HG03520 (cell line): ENCODE data around the gene NCAPD2.
"Not testable (repeated sequence)": the region's sequence is repeated elsewhere in the genome, so short reads cannot be mapped to it uniquely, and the experiment has no call there.

Experiments used
- ATAC-seq: cut with Tn5 transposase; IDR thresholded peaks from one replicate; pipeline ENCODE4 v1.9.1; 2021; ENCODE audit warnings: mild to moderate bottlenecking, moderate library complexity; ENCODE audit not compliant: unreplicated experiment

The NCAPD2 gene

DNA sequence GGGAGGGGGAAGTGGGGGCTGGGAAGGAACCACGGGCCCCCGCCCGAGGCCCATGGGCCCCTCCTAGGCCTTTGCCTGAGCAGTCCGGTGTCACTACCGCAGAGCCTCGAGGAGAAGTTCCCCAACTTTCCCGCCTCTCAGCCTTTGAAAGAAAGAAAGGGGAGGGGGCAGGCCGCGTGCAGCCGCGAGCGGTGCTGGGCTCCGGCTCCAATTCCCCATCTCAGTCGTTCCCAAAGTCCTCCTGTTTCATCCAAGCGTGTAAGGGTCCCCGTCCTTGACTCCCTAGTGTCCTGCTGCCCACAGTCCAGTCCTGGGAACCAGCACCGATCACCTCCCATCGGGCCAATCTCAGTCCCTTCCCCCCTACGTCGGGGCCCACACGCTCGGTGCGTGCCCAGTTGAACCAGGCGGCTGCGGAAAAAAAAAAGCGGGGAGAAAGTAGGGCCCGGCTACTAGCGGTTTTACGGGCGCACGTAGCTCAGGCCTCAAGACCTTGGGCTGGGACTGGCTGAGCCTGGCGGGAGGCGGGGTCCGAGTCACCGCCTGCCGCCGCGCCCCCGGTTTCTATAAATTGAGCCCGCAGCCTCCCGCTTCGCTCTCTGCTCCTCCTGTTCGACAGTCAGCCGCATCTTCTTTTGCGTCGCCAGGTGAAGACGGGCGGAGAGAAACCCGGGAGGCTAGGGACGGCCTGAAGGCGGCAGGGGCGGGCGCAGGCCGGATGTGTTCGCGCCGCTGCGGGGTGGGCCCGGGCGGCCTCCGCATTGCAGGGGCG, 40.2 kb downstream of the NCAPD2 start, which contains the start of gene GAPDH:
TSS of gene GAPDH (plus strand) at position 595 of the 772 bp plus-strand sequence. CDS start 316 bp downstream, outside the sequence.
- peak; percentile 40 for ATAC-seq

DNA sequence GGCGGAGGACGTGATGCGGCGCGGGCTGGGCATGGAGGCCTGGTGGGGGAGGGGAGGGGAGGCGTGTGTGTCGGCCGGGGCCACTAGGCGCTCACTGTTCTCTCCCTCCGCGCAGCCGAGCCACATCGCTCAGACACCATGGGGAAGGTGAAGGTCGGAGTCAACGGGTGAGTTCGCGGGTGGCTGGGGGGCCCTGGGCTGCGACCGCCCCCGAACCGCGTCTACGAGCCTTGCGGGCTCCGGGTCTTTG, 40.7 kb downstream of the NCAPD2 start:
- ATAC-seq: no peak

DNA sequence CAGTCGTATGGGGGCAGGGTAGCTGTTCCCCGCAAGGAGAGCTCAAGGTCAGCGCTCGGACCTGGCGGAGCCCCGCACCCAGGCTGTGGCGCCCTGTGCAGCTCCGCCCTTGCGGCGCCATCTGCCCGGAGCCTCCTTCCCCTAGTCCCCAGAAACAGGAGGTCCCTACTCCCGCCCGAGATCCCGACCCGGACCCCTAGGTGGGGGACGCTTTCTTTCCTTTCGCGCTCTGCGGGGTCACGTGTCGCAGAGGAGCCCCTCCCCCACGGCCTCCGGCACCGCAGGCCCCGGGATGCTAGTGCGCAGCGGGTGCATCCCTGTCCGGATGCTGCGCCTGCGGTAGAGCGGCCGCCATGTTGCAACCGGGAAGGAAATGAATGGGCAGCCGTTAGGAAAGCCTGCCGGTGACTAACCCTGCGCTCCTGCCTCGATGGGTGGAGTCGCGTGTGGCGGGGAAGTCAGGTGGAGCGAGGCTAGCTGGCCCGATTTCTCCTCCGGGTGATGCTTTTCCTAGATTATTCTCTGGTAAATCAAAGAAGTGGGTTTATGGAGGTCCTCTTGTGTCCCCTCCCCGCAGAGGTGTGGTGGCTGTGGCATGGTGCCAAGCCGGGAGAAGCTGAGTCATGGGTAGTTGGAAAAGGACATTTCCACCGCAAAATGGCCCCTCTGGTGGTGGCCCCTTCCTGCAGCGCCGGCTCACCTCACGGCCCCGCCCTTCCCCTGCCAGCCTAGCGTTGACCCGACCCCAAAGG, 41.2 kb downstream of the NCAPD2 start:
- ATAC-seq: peak; percentile 3

DNA sequence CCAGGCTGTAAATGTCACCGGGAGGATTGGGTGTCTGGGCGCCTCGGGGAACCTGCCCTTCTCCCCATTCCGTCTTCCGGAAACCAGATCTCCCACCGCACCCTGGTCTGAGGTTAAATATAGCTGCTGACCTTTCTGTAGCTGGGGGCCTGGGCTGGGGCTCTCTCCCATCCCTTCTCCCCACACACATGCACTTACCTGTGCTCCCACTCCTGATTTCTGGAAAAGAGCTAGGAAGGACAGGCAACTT, 41.7 kb downstream of the NCAPD2 start:
- ATAC-seq: no peak

DNA sequence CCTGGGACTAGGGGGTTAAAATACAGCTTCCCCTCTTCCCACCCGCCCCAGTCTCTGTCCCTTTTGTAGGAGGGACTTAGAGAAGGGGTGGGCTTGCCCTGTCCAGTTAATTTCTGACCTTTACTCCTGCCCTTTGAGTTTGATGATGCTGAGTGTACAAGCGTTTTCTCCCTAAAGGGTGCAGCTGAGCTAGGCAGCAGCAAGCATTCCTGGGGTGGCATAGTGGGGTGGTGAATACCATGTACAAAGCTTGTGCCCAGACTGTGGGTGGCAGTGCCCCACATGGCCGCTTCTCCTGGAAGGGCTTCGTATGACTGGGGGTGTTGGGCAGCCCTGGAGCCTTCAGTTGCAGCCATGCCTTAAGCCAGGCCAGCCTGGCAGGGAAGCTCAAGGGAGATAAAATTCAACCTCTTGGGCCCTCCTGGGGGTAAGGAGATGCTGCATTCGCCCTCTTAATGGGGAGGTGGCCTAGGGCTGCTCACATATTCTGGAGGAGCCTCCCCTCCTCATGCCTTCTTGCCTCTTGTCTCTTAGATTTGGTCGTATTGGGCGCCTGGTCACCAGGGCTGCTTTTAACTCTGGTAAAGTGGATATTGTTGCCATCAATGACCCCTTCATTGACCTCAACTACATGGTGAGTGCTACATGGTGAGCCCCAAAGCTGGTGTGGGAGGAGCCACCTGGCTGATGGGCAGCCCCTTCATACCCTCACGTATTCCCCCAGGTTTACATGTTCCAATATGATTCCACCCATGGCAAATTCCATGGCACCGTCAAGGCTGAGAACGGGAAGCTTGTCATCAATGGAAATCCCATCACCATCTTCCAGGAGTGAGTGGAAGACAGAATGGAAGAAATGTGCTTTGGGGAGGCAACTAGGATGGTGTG, 42.3 kb downstream of the NCAPD2 start:
- no peak for ATAC-seq

DNA sequence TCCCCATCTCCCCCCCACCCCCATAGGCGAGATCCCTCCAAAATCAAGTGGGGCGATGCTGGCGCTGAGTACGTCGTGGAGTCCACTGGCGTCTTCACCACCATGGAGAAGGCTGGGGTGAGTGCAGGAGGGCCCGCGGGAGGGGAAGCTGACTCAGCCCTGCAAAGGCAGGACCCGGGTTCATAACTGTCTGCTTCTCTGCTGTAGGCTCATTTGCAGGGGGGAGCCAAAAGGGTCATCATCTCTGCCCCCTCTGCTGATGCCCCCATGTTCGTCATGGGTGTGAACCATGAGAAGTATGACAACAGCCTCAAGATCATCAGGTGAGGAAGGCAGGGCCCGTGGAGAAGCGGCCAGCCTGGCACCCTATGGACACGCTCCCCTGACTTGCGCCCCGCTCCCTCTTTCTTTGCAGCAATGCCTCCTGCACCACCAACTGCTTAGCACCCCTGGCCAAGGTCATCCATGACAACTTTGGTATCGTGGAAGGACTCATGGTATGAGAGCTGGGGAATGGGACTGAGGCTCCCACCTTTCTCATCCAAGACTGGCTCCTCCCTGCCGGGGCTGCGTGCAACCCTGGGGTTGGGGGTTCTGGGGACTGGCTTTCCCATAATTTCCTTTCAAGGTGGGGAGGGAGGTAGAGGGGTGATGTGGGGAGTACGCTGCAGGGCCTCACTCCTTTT, 43.1 kb downstream of the NCAPD2 start:
- ATAC-seq: no peak

DNA sequence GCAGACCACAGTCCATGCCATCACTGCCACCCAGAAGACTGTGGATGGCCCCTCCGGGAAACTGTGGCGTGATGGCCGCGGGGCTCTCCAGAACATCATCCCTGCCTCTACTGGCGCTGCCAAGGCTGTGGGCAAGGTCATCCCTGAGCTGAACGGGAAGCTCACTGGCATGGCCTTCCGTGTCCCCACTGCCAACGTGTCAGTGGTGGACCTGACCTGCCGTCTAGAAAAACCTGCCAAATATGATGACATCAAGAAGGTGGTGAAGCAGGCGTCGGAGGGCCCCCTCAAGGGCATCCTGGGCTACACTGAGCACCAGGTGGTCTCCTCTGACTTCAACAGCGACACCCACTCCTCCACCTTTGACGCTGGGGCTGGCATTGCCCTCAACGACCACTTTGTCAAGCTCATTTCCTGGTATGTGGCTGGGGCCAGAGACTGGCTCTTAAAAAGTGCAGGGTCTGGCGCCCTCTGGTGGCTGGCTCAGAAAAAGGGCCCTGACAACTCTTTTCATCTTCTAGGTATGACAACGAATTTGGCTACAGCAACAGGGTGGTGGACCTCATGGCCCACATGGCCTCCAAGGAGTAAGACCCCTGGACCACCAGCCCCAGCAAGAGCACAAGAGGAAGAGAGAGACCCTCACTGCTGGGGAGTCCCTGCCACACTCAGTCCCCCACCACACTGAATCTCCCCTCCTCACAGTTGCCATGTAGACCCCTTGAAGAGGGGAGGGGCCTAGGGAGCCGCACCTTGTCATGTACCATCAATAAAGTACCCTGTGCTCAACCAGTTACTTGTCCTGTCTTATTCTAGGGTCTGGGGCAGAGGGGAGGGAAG, 43.9 kb downstream of the NCAPD2 start:
- not testable (repeated sequence) for ATAC-seq

DNA sequence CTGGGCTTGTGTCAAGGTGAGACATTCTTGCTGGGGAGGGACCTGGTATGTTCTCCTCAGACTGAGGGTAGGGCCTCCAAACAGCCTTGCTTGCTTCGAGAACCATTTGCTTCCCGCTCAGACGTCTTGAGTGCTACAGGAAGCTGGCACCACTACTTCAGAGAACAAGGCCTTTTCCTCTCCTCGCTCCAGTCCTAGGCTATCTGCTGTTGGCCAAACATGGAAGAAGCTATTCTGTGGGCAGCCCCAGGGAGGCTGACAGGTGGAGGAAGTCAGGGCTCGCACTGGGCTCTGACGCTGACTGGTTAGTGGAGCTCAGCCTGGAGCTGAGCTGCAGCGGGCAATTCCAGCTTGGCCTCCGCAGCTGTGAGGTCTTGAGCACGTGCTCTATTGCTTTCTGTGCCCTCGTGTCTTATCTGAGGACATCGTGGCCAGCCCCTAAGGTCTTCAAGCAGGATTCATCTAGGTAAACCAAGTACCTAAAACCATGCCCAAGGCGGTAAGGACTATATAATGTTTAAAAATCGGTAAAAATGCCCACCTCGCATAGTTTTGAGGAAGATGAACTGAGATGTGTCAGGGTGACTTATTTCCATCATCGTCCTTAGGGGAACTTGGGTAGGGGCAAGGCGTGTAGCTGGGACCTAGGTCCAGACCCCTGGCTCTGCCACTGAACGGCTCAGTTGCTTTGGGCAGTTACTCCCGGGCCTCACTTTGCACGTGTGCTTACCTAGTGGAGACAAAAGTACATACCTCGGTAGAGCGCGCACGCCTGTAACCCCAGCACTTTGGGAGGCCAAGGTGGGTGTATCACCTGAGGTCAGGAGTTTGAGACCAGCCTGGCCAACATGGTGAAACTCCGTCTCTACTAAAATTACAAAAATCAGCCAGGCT, 44.8 kb downstream of the NCAPD2 start:
- no peak for ATAC-seq

DNA sequence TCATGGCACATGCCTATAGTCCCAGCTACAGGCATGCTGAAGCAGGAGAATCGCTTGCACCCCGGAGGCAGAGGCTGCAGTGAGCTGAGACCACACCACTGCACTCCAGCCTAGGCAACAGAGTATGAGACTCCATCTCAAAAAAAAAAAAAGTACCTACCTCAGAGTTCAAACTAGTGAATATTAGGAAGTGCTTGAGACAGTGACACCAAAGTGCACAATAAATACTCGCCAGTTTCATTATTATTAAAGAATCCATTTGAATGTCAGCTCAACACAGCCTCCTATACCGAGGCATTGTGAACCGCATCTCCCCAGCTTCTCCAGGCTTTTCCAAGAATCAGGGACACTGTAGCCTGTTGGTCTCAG, 45.4 kb downstream of the NCAPD2 start:
- no peak for ATAC-seq

DNA sequence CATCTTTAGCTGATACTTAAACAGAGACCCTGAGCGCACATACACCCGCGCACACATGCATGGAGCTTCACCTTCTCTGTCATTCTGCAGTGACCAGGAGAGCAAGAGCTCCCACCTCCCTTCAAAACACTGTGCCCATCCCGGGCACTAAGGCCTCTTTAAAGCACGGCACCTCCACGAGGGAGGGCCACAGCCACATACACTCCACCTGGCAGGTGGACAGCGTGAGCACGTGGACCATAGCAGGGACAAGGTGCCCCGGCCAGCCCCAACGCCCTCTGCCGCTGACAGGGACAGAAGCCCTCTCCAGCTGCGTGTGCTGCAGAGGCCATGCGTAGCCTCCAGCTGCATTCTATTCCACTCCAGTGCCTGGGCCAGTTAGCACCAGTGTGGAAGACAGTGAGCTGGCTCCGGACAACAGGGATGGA, 45.8 kb downstream of the NCAPD2 start:
- no peak for ATAC-seq

DNA sequence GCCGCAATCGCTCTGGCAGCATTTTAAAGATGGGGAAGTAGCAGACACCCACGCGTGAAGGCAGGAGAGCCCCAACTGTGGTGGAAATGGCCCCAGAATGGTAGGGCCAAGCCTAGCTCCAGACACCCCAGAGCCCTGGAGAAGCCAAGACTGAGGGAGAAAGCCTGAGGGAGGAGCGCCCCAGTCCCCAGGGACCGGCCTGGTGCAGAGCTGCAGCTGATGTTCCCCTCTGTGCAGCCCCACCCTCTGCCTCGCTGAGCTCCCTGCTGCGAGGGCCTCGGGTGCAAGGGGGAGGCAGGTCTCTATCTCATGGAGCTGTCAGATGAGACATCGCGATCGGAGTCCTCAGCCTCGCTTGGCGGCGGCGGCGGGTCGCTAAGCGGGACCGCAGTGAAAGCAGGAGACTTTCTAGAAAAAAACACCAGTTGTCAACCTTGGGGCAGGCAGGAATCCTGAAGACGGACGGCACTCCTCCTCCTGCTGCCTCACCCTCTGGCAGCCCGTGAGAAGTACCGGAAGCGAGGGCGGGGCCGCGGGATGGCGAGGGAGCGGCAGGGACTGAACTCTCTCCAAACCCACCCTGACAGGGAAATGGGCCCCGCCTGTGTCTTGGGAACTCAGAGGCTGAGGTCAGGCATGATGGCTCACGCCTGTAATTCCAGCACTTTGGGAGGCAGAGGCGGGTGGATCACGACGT, 46.4 kb downstream of the NCAPD2 start:
- no peak for ATAC-seq

DNA sequence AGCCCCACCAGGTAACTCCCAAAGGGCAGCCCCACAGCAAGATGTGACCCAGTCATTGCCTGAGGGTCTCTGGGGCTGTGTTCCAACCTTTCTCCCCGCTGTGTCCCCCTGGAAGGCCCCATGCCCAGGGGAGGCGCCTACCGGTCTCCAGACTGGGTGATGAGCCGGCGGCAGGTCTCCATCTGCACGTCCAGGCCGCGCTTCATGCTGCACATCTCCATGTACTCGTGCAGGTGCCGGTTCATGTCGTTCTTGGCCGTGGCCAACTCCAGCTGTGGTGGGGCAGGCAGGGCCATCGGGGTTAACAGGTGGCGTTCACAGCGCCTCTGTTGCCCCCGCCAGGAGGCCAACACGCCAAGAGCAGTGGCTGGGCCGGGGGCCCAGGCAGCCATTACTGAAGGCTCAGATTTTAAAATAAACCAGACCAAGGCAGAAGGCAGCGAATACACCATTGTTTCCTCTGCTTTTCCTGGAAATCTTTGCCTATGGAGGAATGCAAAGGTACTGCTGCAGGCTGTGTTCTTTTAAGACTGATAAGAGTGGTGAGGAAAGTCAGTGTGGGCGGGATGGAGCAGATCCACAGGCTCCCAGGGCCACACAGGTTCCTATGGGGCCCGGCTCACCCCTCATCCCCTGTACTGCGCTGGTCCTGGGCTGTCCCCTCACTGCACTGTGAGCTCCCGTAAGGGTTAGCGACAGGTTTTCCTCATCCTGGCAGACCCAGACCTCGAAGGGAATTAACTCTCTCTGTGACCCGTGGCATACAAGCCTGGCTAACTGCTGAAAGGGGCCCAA, 47.7 kb downstream of the NCAPD2 start:
- no peak for ATAC-seq

DNA sequence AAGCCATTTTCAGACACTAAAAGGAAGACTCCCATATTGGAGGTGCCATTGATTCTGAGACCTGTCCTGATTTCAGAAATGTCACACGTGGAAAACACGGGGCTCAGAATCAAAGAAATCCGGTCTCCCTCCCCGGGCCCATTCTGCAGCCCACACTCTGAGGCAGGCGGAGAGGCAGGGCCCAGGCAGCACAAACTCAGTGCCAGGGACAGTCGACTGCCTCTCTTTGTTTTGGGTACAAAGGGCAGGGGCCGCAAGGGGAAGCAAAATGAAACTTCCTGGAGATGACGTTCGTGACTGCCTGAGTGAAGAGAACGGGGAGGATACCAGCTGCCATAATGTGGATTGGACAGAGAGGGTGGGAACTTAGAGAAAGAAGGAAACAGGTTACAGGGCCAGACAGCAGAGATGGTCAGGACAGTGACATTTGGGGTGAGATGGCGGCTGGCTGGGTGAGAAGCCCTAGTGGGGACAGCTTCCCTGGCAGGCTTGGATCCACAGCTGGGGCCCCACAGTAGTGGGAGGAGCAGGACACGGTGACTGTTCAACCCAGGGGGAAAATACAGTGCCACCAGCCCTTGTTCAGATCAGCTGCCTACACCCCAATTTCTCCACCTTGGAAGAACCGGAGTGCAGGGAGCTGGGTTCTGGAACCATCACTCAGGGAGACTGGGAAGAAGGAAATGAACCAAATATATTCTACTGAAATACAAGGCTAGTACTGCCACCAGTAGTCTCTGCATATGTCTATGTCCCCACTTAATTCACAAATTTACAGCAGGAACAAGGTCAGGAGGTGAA, 48.5 kb downstream of the NCAPD2 start:
- no peak for ATAC-seq

DNA sequence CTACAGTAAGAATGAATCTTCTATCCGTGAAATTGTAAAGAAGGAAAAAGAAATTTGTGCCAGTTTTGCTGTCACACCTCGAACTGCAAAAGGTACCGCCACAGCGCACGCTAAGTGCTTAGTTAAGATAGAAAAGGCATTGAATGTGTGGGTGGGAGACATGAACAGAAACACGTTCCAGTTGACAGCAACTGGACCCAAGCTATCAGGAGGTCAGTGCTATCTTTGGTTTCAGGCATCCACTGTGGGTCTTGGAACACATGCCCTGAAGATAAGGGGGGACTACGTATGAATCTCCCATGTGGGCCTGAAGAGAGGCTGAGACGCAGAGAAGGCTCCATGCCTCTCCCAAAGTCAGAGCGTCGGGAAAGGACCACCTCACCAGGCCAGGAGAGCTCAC, 52.1 kb downstream of the NCAPD2 start:
- ATAC-seq: no peak

DNA sequence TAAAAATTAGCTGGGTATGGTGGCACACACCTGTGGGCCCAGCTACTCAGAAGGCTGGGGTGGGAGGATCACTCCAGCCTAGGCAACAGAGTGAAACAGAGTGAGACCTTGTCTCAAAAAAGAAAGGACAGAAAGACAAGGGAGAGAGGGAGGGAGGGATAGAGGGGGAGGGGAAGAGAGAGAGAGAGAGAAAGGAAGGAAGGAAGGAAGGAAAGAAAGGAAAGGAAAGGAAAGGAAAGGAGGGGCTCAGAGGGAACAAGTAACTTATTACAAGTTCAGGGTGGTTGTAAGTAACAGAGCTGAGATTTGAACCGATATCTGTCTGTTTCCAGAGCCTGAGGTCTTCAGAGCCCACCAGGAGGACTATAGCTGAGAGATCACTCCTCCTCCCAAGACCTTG, 53.7 kb downstream of the NCAPD2 start:
- ATAC-seq: no peak

DNA sequence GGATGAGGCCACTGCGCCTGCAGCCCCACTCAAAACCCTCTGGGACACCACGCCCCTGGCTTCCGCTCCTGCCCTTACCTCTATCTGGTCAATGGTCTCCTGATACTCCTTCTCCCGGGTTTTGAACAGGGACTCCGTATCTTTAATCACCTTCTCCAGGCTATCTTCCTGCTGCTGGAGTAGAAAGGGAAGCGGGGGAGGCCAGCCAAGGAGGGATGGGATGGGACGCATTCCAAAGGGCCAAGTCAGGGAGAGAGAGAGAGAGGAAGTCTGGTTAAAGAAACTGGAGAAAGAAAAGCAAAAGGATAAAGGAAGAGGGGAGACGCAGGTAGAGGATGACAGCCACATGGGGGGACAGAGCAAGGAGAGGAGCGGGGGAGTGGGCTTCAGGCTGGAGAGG, 54.1 kb downstream of the NCAPD2 start:
- no peak for ATAC-seq

DNA sequence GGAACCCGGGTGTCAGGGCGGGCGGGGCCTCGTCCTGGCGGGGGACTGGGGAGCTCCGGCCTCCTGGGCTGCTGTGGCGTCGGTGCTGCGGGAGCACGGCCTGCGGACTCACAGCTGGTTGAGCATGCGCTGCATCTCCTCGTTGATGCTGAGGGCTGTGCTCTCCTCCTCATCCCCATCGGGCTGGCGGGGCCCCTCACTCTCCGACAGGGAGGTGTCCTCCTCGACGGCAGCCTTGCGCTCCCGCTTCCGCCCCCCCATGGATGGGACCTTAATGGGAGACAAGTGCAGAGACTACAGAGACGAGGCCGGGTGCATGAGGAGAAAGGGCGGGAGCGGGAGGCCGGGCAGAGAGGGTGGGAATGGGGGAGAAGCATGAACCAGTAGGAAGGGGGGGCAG, 54.7 kb downstream of the NCAPD2 start:
- ATAC-seq: no peak
